GM19023 (cell line): ENCODE measurements around the gene KDM4C.
"Not testable (repeated sequence)": the region's sequence is repeated elsewhere in the genome, so short reads cannot be mapped to it uniquely, and the experiment has no call there.

ENCODE experiments used
- ATAC-seq: cut with Tn5 transposase; IDR thresholded peaks from one replicate; pipeline ENCODE4 v1.9.1; 2021; ENCODE audit warnings: mild to moderate bottlenecking, moderate library complexity; ENCODE audit not compliant: unreplicated experiment

KDM4C gene

GRCh38 chr9:6802926-6803325 lies 45.2 kb downstream of the KDM4C start:
- no peak for ATAC-seq

GRCh38 chr9:6805532-6805931 lies 47.8 kb downstream of the KDM4C start:
- ATAC-seq: no peak

GRCh38 chr9:6806318-6806717 lies 48.5 kb downstream of the KDM4C start:
- ATAC-seq: not testable (repeated sequence)

- ATAC-seq: not testable (repeated sequence)
Observed at GRCh38 chr9:6807669-6808068, 49.9 kb downstream of the KDM4C start.

- no peak for ATAC-seq
Observed at GRCh38 chr9:6811436-6811835, 53.7 kb downstream of the KDM4C start.

GRCh38 chr9:6816581-6816980 lies 58.8 kb downstream of the KDM4C start:
- no peak for ATAC-seq

- ATAC-seq: no peak
Observed at GRCh38 chr9:6818292-6818922, 60.6 kb downstream of the KDM4C start.

- no peak for ATAC-seq
Observed at GRCh38 chr9:6819112-6819511, 61.3 kb downstream of the KDM4C start.

- no peak for ATAC-seq
Observed at GRCh38 chr9:6819529-6819928, 61.8 kb downstream of the KDM4C start.

- ATAC-seq: no peak
Observed at GRCh38 chr9:6822696-6823095, 64.9 kb downstream of the KDM4C start.

GRCh38 chr9:6827439-6828145 lies 69.8 kb downstream of the KDM4C start:
- no peak for ATAC-seq

GRCh38 chr9:6829027-6829426 lies 71.3 kb downstream of the KDM4C start:
- no peak for ATAC-seq

GRCh38 chr9:6829536-6829935 lies 71.8 kb downstream of the KDM4C start:
- ATAC-seq: no peak

- no peak for ATAC-seq
Observed at GRCh38 chr9:6833518-6834192, 75.9 kb downstream of the KDM4C start.

GRCh38 chr9:6834306-6834705 lies 76.5 kb downstream of the KDM4C start:
- no peak for ATAC-seq

- ATAC-seq: no peak
Observed at GRCh38 chr9:6838158-6838557, 80.4 kb downstream of the KDM4C start.

GRCh38 chr9:6842584-6842947 lies 84.8 kb downstream of the KDM4C start:
- no peak for ATAC-seq

GRCh38 chr9:6843742-6844141 lies 86.0 kb downstream of the KDM4C start:
- ATAC-seq: no peak

GRCh38 chr9:6844267-6844666 lies 86.5 kb downstream of the KDM4C start:
- no peak for ATAC-seq

- no peak for ATAC-seq
Observed at GRCh38 chr9:6845128-6845826, 87.5 kb downstream of the KDM4C start.

GRCh38 chr9:6845880-6846279 lies 88.1 kb downstream of the KDM4C start:
- no peak for ATAC-seq
